CD4-positive, alpha-beta memory T cell (primary cell): ENCODE measurements around the gene LGALS3BP. TPM values are rescaled to one million over a fixed set of nuclear protein-coding genes. Genes with fewer than 3 reads are reported as not detected.

ENCODE experiments used
- CTCF ChIA-PET: fragments of 350-600 bp; sonication (Branson Sonifier 250); formaldehyde crosslinking; loops from one replicate; lab custom pipeline; 2021; ENCODE audit warnings: inconsistent platforms; ENCODE audit not compliant: partially characterized antibody; lab: Charles Lee
- POLR2A ChIA-PET: fragments of 350-600 bp; sonication (Branson Sonifier 250); formaldehyde crosslinking; loops from one replicate; lab custom pipeline; 2021; ENCODE audit not compliant: partially characterized antibody; lab: Charles Lee
- DNase-seq, 5 donors: peaks; one replicate each; pipeline versions ENCODE4 v3.0.0 to v3.0.0-alpha.2; 2020 to 2022; ENCODE audit warnings: mixed read lengths in 1 of 5
- H3K27ac ChIP-seq: one replicate; pipeline ENCODE4 v1.7.0; 2013; ENCODE audit warnings: low read depth, low read length
- H3K27me3 ChIP-seq: 2 replicates; pipeline ENCODE4 v1.7.0; 2013; ENCODE audit warnings: mild to moderate bottlenecking, low read length, moderate library complexity; ENCODE audit not compliant: insufficient read depth
- H3K36me3 ChIP-seq: 2 replicates; pipeline ENCODE4 v1.7.0; 2013; ENCODE audit warnings: mild to moderate bottlenecking, low read length, moderate library complexity; ENCODE audit not compliant: insufficient read depth
- H3K4me1 ChIP-seq: 2 replicates; pipeline ENCODE4 v1.7.0; 2013; ENCODE audit warnings: mild to moderate bottlenecking, low read length, moderate library complexity; ENCODE audit not compliant: insufficient read depth
- H3K4me3 ChIP-seq, 2 donors: one replicate each; pipeline ENCODE4 v1.7.0; 2013; ENCODE audit warnings: low read length in 2 of 2, mild to moderate bottlenecking in 1 of 2
- H3K9me3 ChIP-seq, 2 donors: one replicate each; pipeline ENCODE4 v1.7.0; 2013; ENCODE audit warnings: low read length in 2 of 2, control low read depth in 1 of 2; ENCODE audit not compliant: control insufficient read depth in 1 of 2
- H3K27ac Mint-ChIP-seq, 7 donors: one replicate each; pipeline ENCODE4 v1.8.0; 2020 to 2021; ENCODE audit warnings: mixed read lengths in 7 of 7, mild to moderate bottlenecking in 6 of 7, inconsistent platforms in 3 of 7, moderate library complexity in 3 of 7
- H3K27me3 Mint-ChIP-seq, 2 donors: one replicate each; pipeline ENCODE4 v1.8.0; 2020 to 2021; ENCODE audit warnings: mixed read lengths in 2 of 2
- H3K36me3 Mint-ChIP-seq, 2 donors: one replicate each; pipeline ENCODE4 v1.8.0; 2020 to 2021; ENCODE audit warnings: mixed read lengths in 2 of 2, inconsistent platforms in 1 of 2, mild to moderate bottlenecking in 1 of 2
- H3K4me1 Mint-ChIP-seq, 4 donors: one replicate each; pipeline ENCODE4 v1.8.0; 2020 to 2021; ENCODE audit warnings: mixed read lengths in 4 of 4, mild to moderate bottlenecking in 1 of 4
- H3K4me3 Mint-ChIP-seq, 8 donors: one replicate each; pipeline ENCODE4 v1.8.0; 2020 to 2021; ENCODE audit warnings: mixed read lengths in 8 of 8, mild to moderate bottlenecking in 7 of 8, moderate library complexity in 6 of 8, inconsistent platforms in 3 of 8
- H3K9me3 Mint-ChIP-seq, 8 donors: one replicate each; pipeline ENCODE4 v1.8.0; 2020 to 2021; ENCODE audit warnings: mixed read lengths in 8 of 8, mild to moderate bottlenecking in 5 of 8, inconsistent platforms in 3 of 8, moderate library complexity in 1 of 8
- intact Hi-C: fragments of 100-400 bp; cut with micrococcal nuclease; formaldehyde crosslinking; loops from one replicate; pipeline ENCODE4 v1.15.1; 2023
- polyA plus RNA-seq, 2 donors: library from polyadenylated mRNA; unstranded; fragments of 300-500 nt; fragmentation: Illumina TruSeq; gene quantifications; one replicate each; pipeline ENCODE4 v1.2.3, GENCODE V29; 2021
- total RNA-seq, 2 experiments: library from RNA; stranded (reverse); gene quantifications; one replicate each; pipeline ENCODE4 v1.2.3, GENCODE V29; 2021

The LGALS3BP gene, protein sequence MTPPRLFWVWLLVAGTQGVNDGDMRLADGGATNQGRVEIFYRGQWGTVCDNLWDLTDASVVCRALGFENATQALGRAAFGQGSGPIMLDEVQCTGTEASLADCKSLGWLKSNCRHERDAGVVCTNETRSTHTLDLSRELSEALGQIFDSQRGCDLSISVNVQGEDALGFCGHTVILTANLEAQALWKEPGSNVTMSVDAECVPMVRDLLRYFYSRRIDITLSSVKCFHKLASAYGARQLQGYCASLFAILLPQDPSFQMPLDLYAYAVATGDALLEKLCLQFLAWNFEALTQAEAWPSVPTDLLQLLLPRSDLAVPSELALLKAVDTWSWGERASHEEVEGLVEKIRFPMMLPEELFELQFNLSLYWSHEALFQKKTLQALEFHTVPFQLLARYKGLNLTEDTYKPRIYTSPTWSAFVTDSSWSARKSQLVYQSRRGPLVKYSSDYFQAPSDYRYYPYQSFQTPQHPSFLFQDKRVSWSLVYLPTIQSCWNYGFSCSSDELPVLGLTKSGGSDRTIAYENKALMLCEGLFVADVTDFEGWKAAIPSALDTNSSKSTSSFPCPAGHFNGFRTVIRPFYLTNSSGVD
- total RNA-seq (10 to 100 TPM; 44.8 to 45.5 TPM), polyA plus RNA-seq (10 to 100 TPM; 56.4 to 70.7 TPM)

DNA sequence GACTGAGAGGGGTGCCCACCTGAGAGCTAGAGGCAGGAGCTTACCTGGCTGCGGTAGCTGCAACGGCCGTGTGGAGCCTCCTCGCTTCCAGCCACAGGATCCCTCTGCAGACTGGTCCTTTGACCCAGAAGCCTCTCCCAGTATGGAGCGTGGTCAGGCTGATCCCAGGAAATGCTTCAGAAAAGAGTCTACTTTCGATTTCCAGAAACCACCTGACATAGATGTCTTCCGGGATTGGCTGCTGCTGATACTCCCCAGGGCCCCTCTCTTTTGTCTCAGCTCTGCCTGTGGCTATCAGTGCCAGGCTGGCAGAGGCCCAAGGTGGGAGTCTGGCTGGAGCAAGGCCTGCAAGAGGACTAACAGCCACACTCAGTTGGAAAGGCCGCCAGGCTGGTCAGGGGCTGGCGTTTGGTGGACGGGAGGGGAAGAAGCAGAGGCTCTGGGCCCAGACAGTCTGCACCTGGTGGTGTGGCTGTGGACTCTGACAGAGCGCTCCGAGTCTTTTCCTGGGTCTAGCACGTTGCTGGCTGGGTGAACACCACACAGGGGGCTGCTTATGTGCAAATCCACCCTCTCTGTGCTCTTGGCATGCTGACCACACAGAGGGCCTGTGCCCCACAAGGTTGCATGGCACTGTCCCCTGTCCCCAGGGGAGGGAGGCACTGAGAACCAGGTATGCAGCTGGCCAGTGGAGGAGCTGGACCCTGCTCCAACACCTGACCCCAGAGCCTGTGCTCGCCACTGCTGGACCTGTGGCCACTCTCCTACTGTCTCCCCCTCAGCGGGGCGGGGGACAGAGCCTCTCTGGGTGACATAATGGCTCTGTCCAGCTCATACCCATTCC is at the start of gene LGALS3BP:
Gene LGALS3BP (minus strand): TSS at position 144 of the 844 bp plus-strand sequence. CDS start 2,732 bp downstream, outside the sequence.
- peak; percentile 24 to 43 (median 38) for DNase-seq
- H3K27ac Mint-ChIP-seq, result peak within 1 kb of the TSS; percentile 55 to 86 (median 69)
- Histone ChIP-seq H3K27ac (peak within 1 kb of the TSS; percentile 16), H3K4me1 (peaks cover 27% of the 10 kb centered on the region), H3K4me3 (peak within 1 kb of the TSS; percentile 29), H3K27me3 (no peaks in the 10 kb centered on the region), H3K36me3 (no peaks in the 10 kb centered on the region), H3K9me3 (no peaks in the 10 kb centered on the region)
- H3K9me3 Mint-ChIP-seq, result no peaks in the 10 kb centered on the region
- intact Hi-C loops, result no loop called here
- H3K36me3 Mint-ChIP-seq, result no peaks in the 10 kb centered on the region
- ChIA-PET POLR2A (interaction anchor here (0.8 kb wide), 2 partner anchors 15 to 152 kb away, joined by 3 read pairs; no protein-coding TSS in a partner anchor), CTCF (interaction anchor here (1.4 to 2.8 kb wide), 3 partner anchors 9 to 16 kb away, joined by 3 to 16 read pairs (median 4); no protein-coding TSS in a partner anchor)
- H3K27me3 Mint-ChIP-seq, result no peaks in the 10 kb centered on the region
- peak within 1 kb of the TSS; percentile 73 to 85 (median 79) for H3K4me3 Mint-ChIP-seq
- peaks cover 4 to 35% (median 13%) of the 10 kb centered on the region in 4 donors for H3K4me1 Mint-ChIP-seq

DNA sequence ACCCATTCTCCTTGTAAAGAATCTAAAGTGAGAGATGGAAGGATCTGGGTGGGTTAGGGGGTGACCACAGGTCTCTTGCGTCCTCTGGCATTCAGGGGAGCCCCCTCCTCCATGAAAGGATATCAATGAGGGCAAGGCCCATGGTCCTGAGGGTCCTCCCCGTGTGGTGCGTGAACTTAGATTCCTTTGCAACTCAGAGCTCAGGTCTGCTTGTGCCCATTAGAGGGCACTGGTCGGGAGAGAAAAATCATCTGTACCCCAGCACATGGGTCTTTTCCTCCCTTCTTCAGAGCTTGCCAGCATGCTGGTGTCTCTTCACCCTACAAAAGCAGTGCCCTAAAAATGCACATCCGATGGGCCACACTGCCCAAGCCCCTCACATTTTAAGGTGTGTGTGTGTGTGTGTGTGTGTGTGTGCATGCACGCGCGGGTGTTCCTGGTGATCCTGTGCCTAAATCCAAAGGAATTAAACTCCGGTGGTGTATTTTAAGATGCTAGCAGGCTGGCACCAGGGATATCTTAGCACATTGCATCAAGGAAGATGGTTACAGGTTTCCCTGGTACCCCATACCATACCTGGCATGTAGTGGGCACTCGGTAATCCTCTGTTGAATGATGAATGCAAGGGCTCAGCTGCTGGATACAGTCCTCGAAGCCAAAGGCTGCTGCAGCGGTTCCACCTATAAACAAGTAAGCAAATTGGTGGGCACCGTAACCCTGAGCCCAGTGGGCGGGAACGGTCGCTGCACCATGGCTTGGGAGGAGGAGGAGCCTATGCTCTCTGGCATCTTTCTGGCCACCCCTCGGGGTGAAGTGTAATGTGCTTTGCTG is 49.0 kb upstream of the LGALS3BP start:
- peaks cover 13% of the 10 kb centered on the region for H3K27me3 ChIP-seq
- Mint-ChIP-seq H3K9me3 (peaks cover 0 to 1% (median 0%) of the 10 kb centered on the region in 8 donors), H3K27me3 (peaks cover 32 to 33% of the 10 kb centered on the region in 2 donors), H3K36me3 (no peaks in the 10 kb centered on the region), H3K4me1 (peaks cover 2 to 14% (median 4%) of the 10 kb centered on the region in 4 donors), H3K4me3 (no peak overlapping the region), H3K27ac (no peak overlapping the region)
- H3K27ac ChIP-seq, result no peak overlapping the region
- peaks cover 10% of the 10 kb centered on the region for H3K4me1 ChIP-seq
- DNase-seq, result no peak
- ChIA-PET POLR2A (no interaction called here), CTCF (no interaction called here)
- intact Hi-C loops, result no loop called here
- H3K36me3 ChIP-seq, result no peaks in the 10 kb centered on the region
- H3K4me3 ChIP-seq, result no peak overlapping the region
- H3K9me3 ChIP-seq, result no peaks in the 10 kb centered on the region

DNA sequence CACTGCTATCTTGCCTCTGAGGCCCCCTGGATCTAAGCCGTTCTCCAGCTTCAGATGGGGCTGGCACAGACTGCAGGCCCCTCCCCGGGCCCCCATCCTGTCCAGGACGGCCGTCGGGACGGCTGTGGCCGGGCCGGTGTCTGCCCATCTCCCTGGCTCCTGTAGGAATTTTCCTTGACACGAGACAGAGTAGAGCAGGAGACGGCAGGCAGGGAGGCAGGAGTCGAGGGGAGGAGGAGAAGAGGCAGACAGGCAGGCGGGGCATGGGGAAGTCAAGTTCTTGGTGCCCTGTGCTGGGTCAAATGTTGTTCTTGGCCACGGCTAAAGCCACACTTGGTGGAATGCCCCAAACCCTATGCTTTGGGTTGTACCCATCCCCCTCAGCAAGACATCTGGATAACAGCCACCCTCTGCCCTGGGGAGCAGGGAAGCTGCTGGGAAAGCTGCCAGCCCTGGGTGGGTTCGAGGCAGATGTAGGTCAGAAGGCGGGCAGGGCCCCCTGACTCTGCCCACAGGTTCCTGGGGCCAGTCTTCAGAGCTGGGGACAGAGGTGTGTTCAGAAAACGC is 48.3 kb upstream of the LGALS3BP start:
- Histone ChIP-seq H3K9me3 (no peaks in the 10 kb centered on the region), H3K27ac (no peak overlapping the region), H3K4me3 (no peak overlapping the region), H3K27me3 (peaks cover 17% of the 10 kb centered on the region), H3K4me1 (peaks cover 13% of the 10 kb centered on the region), H3K36me3 (no peaks in the 10 kb centered on the region)
- intact Hi-C loops, result no loop called here
- Mint-ChIP-seq H3K27ac (no peak overlapping the region), H3K36me3 (no peaks in the 10 kb centered on the region), H3K4me3 (no peak overlapping the region), H3K9me3 (no peaks in the 10 kb centered on the region), H3K27me3 (peaks cover 30 to 35% of the 10 kb centered on the region in 2 donors), H3K4me1 (peaks cover 2 to 21% (median 4%) of the 10 kb centered on the region in 4 donors)
- POLR2A ChIA-PET, result no interaction called here
- CTCF ChIA-PET, result no interaction called here
- DNase-seq, result no peak

DNA sequence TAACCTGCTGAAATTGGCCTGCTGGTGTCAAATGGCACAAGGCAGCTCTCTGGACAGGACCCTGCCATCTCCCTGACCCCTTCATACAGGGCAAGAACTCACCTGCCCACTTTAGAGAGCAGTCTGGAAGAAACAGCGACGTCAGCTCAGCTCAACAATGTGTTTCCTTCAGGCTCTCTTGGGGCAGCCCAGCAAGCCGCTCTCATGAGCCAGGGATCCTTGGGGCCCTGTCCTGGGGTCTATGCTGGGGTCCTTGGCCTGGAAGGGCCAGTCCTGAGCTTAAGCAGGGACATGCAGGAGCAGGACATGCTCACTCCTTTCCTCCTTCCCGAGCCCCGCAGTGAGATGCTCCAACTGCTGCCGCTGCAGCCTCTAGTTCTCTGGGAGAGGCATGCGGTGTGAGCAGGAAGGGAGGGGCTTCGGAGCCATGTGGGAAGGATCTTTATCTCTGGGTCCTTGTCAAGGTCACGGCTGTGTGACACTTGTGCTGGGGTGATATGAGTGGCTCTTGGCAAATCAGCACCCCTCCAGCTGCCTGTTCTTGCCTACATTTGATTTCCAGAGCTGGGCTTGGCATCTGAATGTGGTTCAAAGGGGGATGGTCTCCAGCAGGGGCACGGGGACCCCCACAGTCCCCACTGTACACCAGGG is 47.7 kb upstream of the LGALS3BP start:
- Mint-ChIP-seq H3K27ac (no peak overlapping the region), H3K4me1 (peaks cover 2 to 21% (median 4%) of the 10 kb centered on the region in 4 donors), H3K36me3 (no peaks in the 10 kb centered on the region), H3K4me3 (no peak overlapping the region), H3K9me3 (no peaks in the 10 kb centered on the region), H3K27me3 (peaks cover 29 to 33% of the 10 kb centered on the region in 2 donors)
- peaks cover 18% of the 10 kb centered on the region for H3K27me3 ChIP-seq
- no peaks in the 10 kb centered on the region for H3K9me3 ChIP-seq
- peaks cover 13% of the 10 kb centered on the region for H3K4me1 ChIP-seq
- no peak overlapping the region for H3K4me3 ChIP-seq
- ChIA-PET POLR2A (no interaction called here), CTCF (no interaction called here)
- DNase-seq, result no peak
- no peak overlapping the region for H3K27ac ChIP-seq
- intact Hi-C loops, result no loop called here
- no peaks in the 10 kb centered on the region for H3K36me3 ChIP-seq

DNA sequence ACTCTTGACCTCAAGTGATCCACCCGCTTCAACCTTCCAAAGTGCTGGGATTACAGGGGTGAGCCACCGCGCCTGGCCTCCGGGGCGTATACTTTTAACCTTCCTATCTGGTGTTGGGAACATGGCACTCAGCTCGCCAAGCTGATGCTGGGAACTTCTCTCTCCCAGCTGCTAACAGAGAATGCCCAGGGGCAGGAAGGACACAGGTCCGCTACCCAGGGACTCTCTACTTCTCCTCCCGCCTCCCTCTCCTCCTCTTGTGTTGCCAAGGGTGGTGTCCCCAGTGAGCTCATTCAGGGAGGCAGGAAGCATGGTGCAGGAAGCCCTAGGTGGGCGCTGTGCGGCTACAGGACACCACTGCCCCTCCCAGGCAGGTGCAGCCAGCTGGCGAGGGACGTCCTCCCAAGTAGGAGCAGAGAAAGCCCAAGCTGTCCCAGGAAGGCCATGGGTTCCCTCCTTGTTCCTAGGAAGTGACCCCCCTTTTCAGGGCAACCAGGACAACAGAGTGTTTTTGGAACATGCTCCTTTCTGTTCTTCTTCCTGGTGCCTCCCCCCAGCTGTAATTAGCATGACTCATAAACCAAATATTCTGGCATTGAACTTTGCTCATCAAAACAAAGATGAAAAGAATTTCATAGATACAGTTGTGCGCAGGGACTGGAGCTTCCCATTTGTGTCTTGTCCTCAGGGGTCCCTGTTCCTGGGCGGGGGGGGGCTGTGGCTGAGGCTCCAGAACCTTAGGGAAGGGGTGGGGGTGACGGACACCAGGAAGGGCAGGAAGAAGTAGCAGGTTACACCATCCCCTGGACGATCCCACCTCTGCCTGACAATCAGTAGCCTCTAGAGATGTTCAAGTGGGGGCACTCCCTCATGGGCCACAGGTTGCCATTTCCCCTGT is 46.9 kb upstream of the LGALS3BP start:
- H3K36me3 Mint-ChIP-seq, result no peaks in the 10 kb centered on the region
- POLR2A ChIA-PET, result no interaction called here
- peaks cover 22 to 28% of the 10 kb centered on the region in 2 donors for H3K27me3 Mint-ChIP-seq
- Histone ChIP-seq H3K9me3 (no peaks in the 10 kb centered on the region), H3K4me3 (no peak overlapping the region), H3K4me1 (peaks cover 13% of the 10 kb centered on the region), H3K27ac (no peak overlapping the region), H3K36me3 (no peaks in the 10 kb centered on the region), H3K27me3 (peaks cover 18% of the 10 kb centered on the region)
- H3K9me3 Mint-ChIP-seq, result no peaks in the 10 kb centered on the region
- peak overlapping the region in 1 of 8 donors; percentile 36 for H3K4me3 Mint-ChIP-seq
- CTCF ChIA-PET, result no interaction called here
- no peak for DNase-seq
- intact Hi-C loops, result no loop called here
- H3K4me1 Mint-ChIP-seq, result peaks cover 2 to 21% (median 4%) of the 10 kb centered on the region in 4 donors
- no peak overlapping the region for H3K27ac Mint-ChIP-seq
